GM12874 (cell line): ENCODE data around the gene MSX2.

Experiments used
- CTCF ChIP-seq: IDR thresholded peaks from 2 replicates; pipeline ENCODE4 v1.5.1; 2011; ENCODE audit warnings: low read depth, mild to moderate bottlenecking, control low read depth, low read length, moderate library complexity; ENCODE audit not compliant: insufficient read depth

The MSX2 gene

GRCh38 chr5:174719793-174720611, 4.4 kb upstream of the MSX2 start:
- no peak for TF ChIP-seq CTCF

- TF ChIP-seq CTCF: no peak
These were observed 3.5 kb upstream of the MSX2 start for GRCh38 chr5:174720612-174721529.

- no peak for TF ChIP-seq CTCF
These were observed 2.6 kb upstream of the MSX2 start for GRCh38 chr5:174721530-174722432.

- TF ChIP-seq CTCF: no peak
These were observed 1.9 kb upstream of the MSX2 start for GRCh38 chr5:174722500-174722899.

- TF ChIP-seq CTCF: no peak
These were observed 935 bp upstream of the MSX2 start for GRCh38 chr5:174723315-174723978.

- no peak for TF ChIP-seq CTCF
These were observed 351 bp upstream of the MSX2 start for GRCh38 chr5:174723979-174724483.
